GM12878 (cell line): Measurements from ENCODE around the gene BCKDHA. TPM values are rescaled to one million over a fixed set of nuclear protein-coding genes. Genes with fewer than 3 reads are reported as not detected.
"Not testable (repeated sequence)": the region's sequence is repeated elsewhere in the genome, so short reads cannot be mapped to it uniquely, and the experiment has no call there.

Experiments
- ATAC-seq: fragments of 200-7000 bp; cut with Tn5 transposase; 3 replicates; pipeline ENCODE4 v1.9.1; 2020; ENCODE audit warnings: mild to moderate bottlenecking, moderate library complexity
- BruUV-seq: library from RNA; stranded (reverse); fragments of 400-500 nt; replicated peaks from 2 replicates; lab custom pipeline; 2021; lab: Mats Ljungman, UMichigan
- CTCF ChIA-PET: fragments of 300-600 bp; sonication (Branson Sonifier 250); formaldehyde crosslinking; extraction: SDS; loops from one replicate; lab custom pipeline; 2021; ENCODE audit warnings: inconsistent platforms; lab: Yijun Ruan, JAX
- POLR2A ChIA-PET: fragments of 350-600 bp; formaldehyde crosslinking; extraction: SDS; loops from one replicate; lab custom pipeline; 2021; ENCODE audit warnings: inconsistent platforms; lab: Charles Lee
- RAD21 ChIA-PET: fragments of 300-600 bp; sonication (Branson Sonifier 250); formaldehyde crosslinking; loops from one replicate; lab custom pipeline; 2023; ENCODE audit warnings: antibody characterized with exemption; ENCODE audit not compliant: unreplicated experiment; lab: Charles Lee
- SMC1A ChIA-PET: fragments of 300-600 bp; sonication (Branson Sonifier 250); formaldehyde crosslinking; loops from one replicate; lab custom pipeline; 2023; ENCODE audit not compliant: unreplicated experiment, uncharacterized antibody; lab: Charles Lee
- DNase-seq: peaks from one replicate; pipeline ENCODE4 v3.0.0-alpha.2; 2011; ENCODE audit warnings: low read depth, low spot score
- FAIRE-seq: peaks from 3 replicates; lab custom pipeline; 2011; peaks lifted over from hg19 to GRCh38; lab: Jason Lieb, UNC
- H2AFZ ChIP-seq: 2 replicates; pipeline ENCODE4 v1.6.0; 2011; ENCODE audit warnings: low read depth, low read length, control low read depth; ENCODE audit not compliant: control insufficient read depth
- H3K27ac ChIP-seq: 2 replicates; pipeline ENCODE4 v1.5.1; 2011; ENCODE audit warnings: control low read depth; ENCODE audit not compliant: control insufficient read depth, insufficient read depth
- H3K27me3 ChIP-seq, 2 experiments: replicated peaks in 1 of 2; 2 replicates each; pipeline versions ENCODE4 v1.6.0 to v1.6.1; 2011; ENCODE audit warnings: low read length in 1 of 2; ENCODE audit not compliant: control insufficient read depth in 2 of 2, insufficient read depth in 2 of 2
- H3K36me3 ChIP-seq, 2 experiments: 2 replicates each; pipeline ENCODE4 v1.5.1; 2011; ENCODE audit warnings: low read length in 1 of 2; ENCODE audit not compliant: control insufficient read depth in 2 of 2, insufficient read depth in 2 of 2
- H3K4me1 ChIP-seq: 2 replicates; pipeline ENCODE4 v1.6.1; 2011; ENCODE audit warnings: mild to moderate bottlenecking, low read length, moderate library complexity, mixed read lengths; ENCODE audit not compliant: control insufficient read depth, insufficient read depth
- H3K4me2 ChIP-seq: 2 replicates; pipeline ENCODE4 v1.6.0; 2011; ENCODE audit warnings: control low read depth; ENCODE audit not compliant: control insufficient read depth, insufficient read depth
- H3K4me3 ChIP-seq: fragments of 200-600 bp; sonication (generic); 2 replicates; pipeline ENCODE4 v1.5.1; 2016
- H3K79me2 ChIP-seq: 2 replicates; pipeline ENCODE4 v1.6.0; 2011; ENCODE audit warnings: low read length; ENCODE audit not compliant: control insufficient read depth, insufficient read depth
- H3K9ac ChIP-seq: 2 replicates; pipeline ENCODE4 v1.8.0; 2011; ENCODE audit warnings: low read length, control low read depth, mixed read lengths; ENCODE audit not compliant: control insufficient read depth, insufficient read depth
- H3K9me3 ChIP-seq: replicated peaks from 3 replicates; pipeline ENCODE4 v1.5.1; 2011; ENCODE audit warnings: mild to moderate bottlenecking, low read length; ENCODE audit not compliant: control insufficient read depth, insufficient read depth
- H4K20me1 ChIP-seq: 2 replicates; pipeline ENCODE4 v1.6.0; 2011; ENCODE audit not compliant: control insufficient read depth, insufficient read depth
- BCL11A ChIP-seq: IDR thresholded peaks from 2 replicates; pipeline ENCODE4 v1.6.1; 2011; ENCODE audit warnings: low read depth, low read length
- ETV6 ChIP-seq, 2 experiments: fragments of 450-650 bp in 1 of 2; IDR thresholded peaks in 1 of 2; conservative IDR thresholded peaks in 1 of 2; 2 replicates each; pipeline ENCODE4 v1.6.1; 2014; ENCODE audit warnings: antibody characterized with exemption in 1 of 2, borderline replicate concordance in 1 of 2, low read depth in 1 of 2, mild to moderate bottlenecking in 1 of 2, moderate library complexity in 1 of 2
- PML ChIP-seq: IDR thresholded peaks from 2 replicates; pipeline ENCODE4 v1.6.1; 2012; ENCODE audit warnings: low read length, inconsistent platforms
- WGBS: methylation state at CpG from one replicate; pipeline ENCODE4 v1.1.6; 2016; ENCODE audit warnings: low lambda C conversion rate; ENCODE audit not compliant: insufficient replicate concordance, insufficient coverage; ENCODE audit errors: missing lambda C conversion rate; 5-methylcytosine and 5-hydroxymethylcytosine counted together
- in situ Hi-C: fragments of 300-500 bp; cut with MboI; formaldehyde crosslinking; loops from 9 replicates; pipeline ENCODE4 v1.14.3; 2018; ENCODE audit warnings: mixed read lengths
- intact Hi-C: fragments of 100-400 bp; cut with micrococcal nuclease; formaldehyde crosslinking; loops from one replicate; pipeline ENCODE4 v1.14.2; 2022; ENCODE audit not compliant: unreplicated experiment
- polyA plus RNA-seq, 11 experiments: library from polyadenylated mRNA; depleted of rRNA in 4 of 11; unstranded in 6 of 11; stranded (reverse) in 5 of 11; fragments of >200 nt; fragmentation: Nextera tagmentation in 4 of 11; fragmentation: Illumina TruSeq in 1 of 11; extraction: Ambion mirVana in 4 of 11; extraction: Trizol in 1 of 11; gene quantifications; 1 replicate in 1 of 11; 2 replicates in 10 of 11; pipeline versions ENCODE4 v1.2.1 to v1.2.3, GENCODE V29; 2011 to 2016; ENCODE audit warnings: inconsistent platforms in 2 of 11, missing spikeins in 2 of 11, low read depth in 1 of 11
- total RNA-seq, 4 experiments: library from RNA; depleted of rRNA in 3 of 4; stranded (reverse); fragments of >200 nt in 3 of 4; fragmentation: Illumina TruSeq in 1 of 4; extraction: Trizol in 1 of 4; gene quantifications; 2 replicates each; pipeline versions ENCODE4 v1.2.1 to v1.2.3, GENCODE V29; 2013 to 2021
- TF ChIP-seq, protein P1 (sequence below): fragments of 450-650 bp; IDR thresholded peaks from 2 replicates; pipeline ENCODE4 v1.6.1; 2017; ENCODE audit warnings: mild to moderate bottlenecking, low read depth, inconsistent platforms; ENCODE audit not compliant: poor library complexity, severe bottlenecking
- TF ChIP-seq, protein P2 (sequence below): fragments of 450-650 bp; IDR thresholded peaks from 2 replicates; pipeline ENCODE4 v1.6.1; 2018; ENCODE audit warnings: mild to moderate bottlenecking, low read depth, moderate library complexity; ENCODE audit not compliant: partially characterized antibody

Gene BCKDHA
- total and polyA plus RNA-seq, 10 of the 15 experiments (the other 5 are each of a cell fraction or from before 2014, with no cell fraction given), result 9.9 to 107 (median 46.4) TPM

DNA sequence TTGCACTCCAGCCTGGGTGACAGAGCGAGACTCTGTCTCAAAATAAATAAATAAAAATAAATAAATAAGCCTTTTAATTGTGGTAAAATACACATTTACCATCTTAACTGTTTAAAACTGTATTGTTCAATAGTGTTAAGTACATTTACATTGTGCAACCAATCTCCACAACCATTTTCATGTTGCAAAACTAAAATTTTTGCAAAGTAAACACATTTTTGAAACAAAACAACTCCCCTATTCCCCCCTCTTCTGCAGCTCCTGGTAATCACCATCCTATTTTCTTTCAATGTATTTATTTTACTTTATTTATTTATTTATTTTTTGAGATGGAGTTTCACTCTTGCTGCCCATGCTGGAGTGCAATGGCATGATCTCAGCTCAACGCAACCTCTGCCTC, 27.8 kb upstream of the BCKDHA start (continued):
- TF ChIP-seq, protein P1, sequence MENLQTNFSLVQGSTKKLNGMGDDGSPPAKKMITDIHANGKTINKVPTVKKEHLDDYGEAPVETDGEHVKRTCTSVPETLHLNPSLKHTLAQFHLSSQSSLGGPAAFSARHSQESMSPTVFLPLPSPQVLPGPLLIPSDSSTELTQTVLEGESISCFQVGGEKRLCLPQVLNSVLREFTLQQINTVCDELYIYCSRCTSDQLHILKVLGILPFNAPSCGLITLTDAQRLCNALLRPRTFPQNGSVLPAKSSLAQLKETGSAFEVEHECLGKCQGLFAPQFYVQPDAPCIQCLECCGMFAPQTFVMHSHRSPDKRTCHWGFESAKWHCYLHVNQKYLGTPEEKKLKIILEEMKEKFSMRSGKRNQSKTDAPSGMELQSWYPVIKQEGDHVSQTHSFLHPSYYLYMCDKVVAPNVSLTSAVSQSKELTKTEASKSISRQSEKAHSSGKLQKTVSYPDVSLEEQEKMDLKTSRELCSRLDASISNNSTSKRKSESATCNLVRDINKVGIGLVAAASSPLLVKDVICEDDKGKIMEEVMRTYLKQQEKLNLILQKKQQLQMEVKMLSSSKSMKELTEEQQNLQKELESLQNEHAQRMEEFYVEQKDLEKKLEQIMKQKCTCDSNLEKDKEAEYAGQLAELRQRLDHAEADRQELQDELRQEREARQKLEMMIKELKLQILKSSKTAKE, result no peak
- TF ChIP-seq PML (no peak), BCL11A (no peak)
- TF ChIP-seq, protein P2, sequence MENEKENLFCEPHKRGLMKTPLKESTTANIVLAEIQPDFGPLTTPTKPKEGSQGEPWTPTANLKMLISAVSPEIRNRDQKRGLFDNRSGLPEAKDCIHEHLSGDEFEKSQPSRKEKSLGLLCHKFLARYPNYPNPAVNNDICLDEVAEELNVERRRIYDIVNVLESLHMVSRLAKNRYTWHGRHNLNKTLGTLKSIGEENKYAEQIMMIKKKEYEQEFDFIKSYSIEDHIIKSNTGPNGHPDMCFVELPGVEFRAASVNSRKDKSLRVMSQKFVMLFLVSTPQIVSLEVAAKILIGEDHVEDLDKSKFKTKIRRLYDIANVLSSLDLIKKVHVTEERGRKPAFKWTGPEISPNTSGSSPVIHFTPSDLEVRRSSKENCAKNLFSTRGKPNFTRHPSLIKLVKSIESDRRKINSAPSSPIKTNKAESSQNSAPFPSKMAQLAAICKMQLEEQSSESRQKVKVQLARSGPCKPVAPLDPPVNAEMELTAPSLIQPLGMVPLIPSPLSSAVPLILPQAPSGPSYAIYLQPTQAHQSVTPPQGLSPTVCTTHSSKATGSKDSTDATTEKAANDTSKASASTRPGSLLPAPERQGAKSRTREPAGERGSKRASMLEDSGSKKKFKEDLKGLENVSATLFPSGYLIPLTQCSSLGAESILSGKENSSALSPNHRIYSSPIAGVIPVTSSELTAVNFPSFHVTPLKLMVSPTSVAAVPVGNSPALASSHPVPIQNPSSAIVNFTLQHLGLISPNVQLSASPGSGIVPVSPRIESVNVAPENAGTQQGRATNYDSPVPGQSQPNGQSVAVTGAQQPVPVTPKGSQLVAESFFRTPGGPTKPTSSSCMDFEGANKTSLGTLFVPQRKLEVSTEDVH, result no peak
- TF ChIP-seq, all 136 proteins: peak for 0

DNA sequence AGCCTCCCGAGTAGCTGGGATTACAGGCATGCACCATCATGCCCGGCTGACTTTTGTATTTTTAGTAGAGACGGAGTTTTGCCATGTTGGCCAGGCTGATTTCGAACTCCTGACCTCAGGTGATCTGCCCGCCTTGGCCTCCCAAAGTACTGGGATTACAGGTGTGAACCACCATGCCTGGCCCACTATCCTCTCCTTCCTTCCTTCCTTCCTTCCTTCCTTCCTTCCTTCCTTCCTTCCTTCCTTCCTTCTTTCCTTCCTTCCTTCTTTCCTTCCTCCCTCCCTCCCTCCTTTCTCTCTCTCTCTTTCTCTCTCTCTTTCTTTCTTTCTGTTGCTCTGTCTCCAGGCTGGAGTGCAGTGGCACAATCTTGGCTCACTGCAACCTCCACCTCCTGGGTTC, 26.5 kb upstream of the BCKDHA start:
- H2AFZ ChIP-seq, H3K9ac ChIP-seq, H3K27me3 ChIP-seq, FAIRE-seq, CTCF ChIA-PET, DNase-seq, RAD21 ChIA-PET, SMC1A ChIA-PET, POLR2A ChIA-PET, BruUV-seq, H3K4me3 ChIP-seq, in situ Hi-C loops, H3K9me3 ChIP-seq, H3K27ac ChIP-seq, intact Hi-C loops, H3K4me2 ChIP-seq, ATAC-seq, H4K20me1 ChIP-seq, H3K36me3 ChIP-seq, H3K79me2 ChIP-seq: not testable (repeated sequence)
- peaks cover 18% of the 10 kb centered on the region for H3K4me1 ChIP-seq
- 88% methylated on average over 5 of the region's 5 CpGs for WGBS
- peak in 1 of 2 experiments; percentile 57; a peak in 2 of 4 replicates for TF ChIP-seq ETV6 (conservative IDR thresholded peaks at IDR 0.05 in 1 of 2, IDR thresholded peaks at IDR 0.05 in 1 of 2; ENCODE audit: borderline replicate concordance in 1 of 2, low read depth in 1 of 2)
